ENCODE data around the gene TAF1B. TPM values are rescaled to one million over a fixed set of nuclear protein-coding genes. Genes with fewer than 3 reads are reported as not detected.
A peak's percentile ranks its signal among the peaks of the same experiment; 100 is the strongest.

TAF1B gene
- total RNA-seq, 1 donor from 2014 or later, result 14.6 TPM

- H3K4me3 ChIP-seq (ENCODE audit: low read depth, low read length), result no peak overlapping the region
- TF ChIP-seq CTCF (conservative IDR thresholded peaks at IDR 0.05; ENCODE audit: low read depth, low read length), result no peak
- peak; percentile 48 for DNase-seq (ENCODE audit: low read depth)
These were observed 23.0 kb upstream of the TAF1B start for GRCh38 chr2:9820020-9820973.

GRCh38 chr2:9821805-9822445 is 21.3 kb upstream of the TAF1B start:
- no peak overlapping the region for H3K4me3 ChIP-seq (ENCODE audit: low read depth, low read length)
- TF ChIP-seq CTCF (conservative IDR thresholded peaks at IDR 0.05; ENCODE audit: low read depth, low read length), result no peak
- DNase-seq (ENCODE audit: low read depth), result no peak

DNA sequence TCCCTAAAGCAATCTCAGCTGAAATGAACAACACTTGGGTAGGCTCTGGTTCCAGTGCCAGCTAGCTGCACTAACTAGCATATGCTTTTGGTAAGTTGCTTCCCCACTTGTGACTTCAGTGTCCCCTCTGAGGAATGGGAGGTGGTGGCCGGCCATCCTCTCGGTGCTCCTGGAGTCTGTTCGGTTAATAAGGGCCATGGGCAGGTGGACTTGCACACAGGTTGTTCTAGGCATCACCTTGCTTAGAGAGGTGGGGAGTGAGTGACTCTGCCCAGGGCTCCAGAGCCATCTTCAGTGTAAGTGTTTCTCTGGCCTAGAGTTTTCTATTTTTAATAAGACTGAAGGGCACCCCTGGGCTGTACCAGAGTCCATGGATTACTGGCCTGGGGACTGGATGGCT is 18.8 kb upstream of the TAF1B start:
- H3K4me3 ChIP-seq (ENCODE audit: low read depth, low read length), result no peak overlapping the region
- no peak for DNase-seq (ENCODE audit: low read depth)
- TF ChIP-seq CTCF (conservative IDR thresholded peaks at IDR 0.05; ENCODE audit: low read depth, low read length), result no peak

- TF ChIP-seq CTCF (conservative IDR thresholded peaks at IDR 0.05; ENCODE audit: low read depth, low read length), result no peak
- no peak for DNase-seq (ENCODE audit: low read depth)
- H3K4me3 ChIP-seq (ENCODE audit: low read depth, low read length), result no peak overlapping the region
These were observed 18.1 kb upstream of the TAF1B start for GRCh38 chr2:9824956-9825720.

GRCh38 chr2:9826208-9826607 is 17.1 kb upstream of the TAF1B start:
- no peak overlapping the region for H3K4me3 ChIP-seq (ENCODE audit: low read depth, low read length)
- DNase-seq (ENCODE audit: low read depth), result no peak
- TF ChIP-seq CTCF (conservative IDR thresholded peaks at IDR 0.05; ENCODE audit: low read depth, low read length), result no peak

GRCh38 chr2:9830685-9831410 is 12.4 kb upstream of the TAF1B start:
- DNase-seq (ENCODE audit: low read depth), result no peak
- TF ChIP-seq CTCF (conservative IDR thresholded peaks at IDR 0.05; ENCODE audit: low read depth, low read length), result no peak
- no peak overlapping the region for H3K4me3 ChIP-seq (ENCODE audit: low read depth, low read length)

Data from epithelial cell of proximal tubule (primary cell).